K562 (cell line): ENCODE data around the gene PDE4A. TPM values are rescaled to one million over a fixed set of nuclear protein-coding genes. Genes with fewer than 3 reads are reported as not detected.

ENCODE experiments used
- FOXK1 ChIP-seq: sonication (generic); formaldehyde crosslinking; IDR thresholded peaks from 2 replicates; pipeline ENCODE4 v1.8.0; 2022; ENCODE audit warnings: missing genetic modification reagents, mild to moderate bottlenecking, borderline replicate concordance
- HIVEP1 ChIP-seq: fragments of 250-450 bp; sonication (Bioruptor Pico); IDR thresholded peaks from 2 replicates; pipeline ENCODE4 v1.4.0; 2020; ENCODE audit warnings: mild to moderate bottlenecking
- IRF2 ChIP-seq: sonication (generic); formaldehyde crosslinking; IDR thresholded peaks from 2 replicates; pipeline ENCODE4 v1.8.1; 2022; ENCODE audit warnings: mild to moderate bottlenecking, missing genetic modification reagents
- LARP7 ChIP-seq: fragments of 450-650 bp; IDR thresholded peaks from 2 replicates; pipeline ENCODE4 v1.6.1; 2016
- NFE2L1 ChIP-seq: fragments of 450-650 bp; IDR thresholded peaks from 2 replicates; pipeline ENCODE4 v1.6.1; 2016; ENCODE audit warnings: missing genetic modification characterization, low read depth, mild to moderate bottlenecking, missing compliant biosample characterization, moderate library complexity, borderline replicate concordance
- NFYB ChIP-seq: IDR thresholded peaks from 2 replicates; pipeline ENCODE4 v1.6.1; 2011; ENCODE audit warnings: mild to moderate bottlenecking, moderate library complexity; ENCODE audit not compliant: insufficient read length; ENCODE audit errors: extremely low read depth
- NONO ChIP-seq, 2 experiments: fragments of 200-400 bp in 1 of 2; fragments of 450-650 bp in 1 of 2; formaldehyde crosslinking in 1 of 2; IDR thresholded peaks; 2 replicates each; pipeline ENCODE4 v1.6.1; 2017; ENCODE audit warnings: low read depth in 2 of 2, mild to moderate bottlenecking in 2 of 2, moderate library complexity in 2 of 2, low read length in 1 of 2
- PURB ChIP-seq: sonication (generic); formaldehyde crosslinking; IDR thresholded peaks from 2 replicates; pipeline ENCODE4 v1.9.0; 2021; ENCODE audit warnings: low read depth, mild to moderate bottlenecking, missing genetic modification reagents
- RBM39 ChIP-seq: fragments of 200-400 bp; formaldehyde crosslinking; optimal IDR thresholded peaks from 2 replicates; pipeline ENCODE3; 2018; ENCODE audit warnings: low read depth, low read length
- TBL1XR1 ChIP-seq, 2 experiments: IDR thresholded peaks; 2 replicates each; pipeline ENCODE4 v1.6.1; 2012; ENCODE audit warnings: improper control_type of control experiment in 2 of 2, low read length in 2 of 2, mild to moderate bottlenecking in 1 of 2
- TCF7 ChIP-seq: sonication (generic); IDR thresholded peaks from 2 replicates; pipeline ENCODE4 v1.6.1; 2016; ENCODE audit warnings: antibody characterized with exemption, borderline replicate concordance
- ZC3H4 ChIP-seq: sonication (generic); formaldehyde crosslinking; IDR thresholded peaks from 2 replicates; pipeline ENCODE4 v1.9.0; 2021; ENCODE audit warnings: missing genetic modification reagents, borderline replicate concordance
- ZNF583 ChIP-seq: fragments of 250-450 bp; sonication (Bioruptor Pico); IDR thresholded peaks from 2 replicates; pipeline ENCODE4 v1.4.0; 2020
- ZNF696 ChIP-seq: fragments of 250-450 bp; sonication (Bioruptor Pico); conservative IDR thresholded peaks from 2 replicates; pipeline ENCODE4 v1.4.0; 2020; ENCODE audit warnings: mild to moderate bottlenecking, moderate library complexity
- polyA plus RNA-seq, 8 experiments: library from polyadenylated mRNA; depleted of rRNA in 4 of 8; stranded (reverse) in 5 of 8; unstranded in 3 of 8; fragments of >200 nt; fragmentation: Nextera tagmentation in 2 of 8; fragmentation: Illumina TruSeq in 1 of 8; extraction: Ambion mirVana in 2 of 8; extraction: Trizol in 1 of 8; gene quantifications; 2 replicates each; pipeline versions ENCODE4 v1.2.1 to v1.2.3, GENCODE V29; 2011 to 2014; ENCODE audit warnings: inconsistent platforms in 1 of 8, missing spikeins in 1 of 8
- total RNA-seq, 7 experiments: library from RNA; depleted of rRNA in 6 of 7; stranded (reverse); fragments of >200 nt in 6 of 7; fragmentation: Illumina TruSeq in 2 of 7; extraction: Trizol in 2 of 7; gene quantifications; 2 replicates each; pipeline versions ENCODE4 v1.2.1 to v1.2.3, GENCODE V29; 2011 to 2021; ENCODE audit warnings: low replicate concordance in 1 of 7
- TF ChIP-seq, protein P1 (sequence below): IDR thresholded peaks from 2 replicates; pipeline ENCODE4 v1.6.1; 2011; ENCODE audit not compliant: insufficient read length; ENCODE audit errors: extremely low read depth
- TF ChIP-seq, protein P2 (sequence below), 2 experiments: fragments of 450-650 bp; IDR thresholded peaks; 2 replicates each; pipeline ENCODE4 v1.6.1; 2018; ENCODE audit warnings: mild to moderate bottlenecking in 2 of 2, low read depth in 1 of 2; ENCODE audit not compliant: partially characterized antibody in 2 of 2
- TF ChIP-seq, protein P3 (sequence below): fragments of 450-650 bp; IDR thresholded peaks from 2 replicates; pipeline ENCODE4 v1.6.1; 2016; ENCODE audit warnings: borderline replicate concordance
- TF ChIP-seq, protein P4 (sequence below): sonication (generic); formaldehyde crosslinking; IDR thresholded peaks from 2 replicates; pipeline ENCODE4 v1.8.0; 2022; ENCODE audit warnings: missing genetic modification reagents, mild to moderate bottlenecking, moderate library complexity, borderline replicate concordance
- TF ChIP-seq, protein P5 (sequence below): IDR thresholded peaks from 2 replicates; pipeline ENCODE4 v1.6.1; 2016; ENCODE audit warnings: missing genetic modification characterization, missing compliant biosample characterization

The PDE4A gene
- total and polyA plus RNA-seq, 9 of the 15 experiments (the other 6 are each of a cell fraction or from before 2014, with no cell fraction given) = 0.66 to 26.9 (median 4.6) TPM

DNA sequence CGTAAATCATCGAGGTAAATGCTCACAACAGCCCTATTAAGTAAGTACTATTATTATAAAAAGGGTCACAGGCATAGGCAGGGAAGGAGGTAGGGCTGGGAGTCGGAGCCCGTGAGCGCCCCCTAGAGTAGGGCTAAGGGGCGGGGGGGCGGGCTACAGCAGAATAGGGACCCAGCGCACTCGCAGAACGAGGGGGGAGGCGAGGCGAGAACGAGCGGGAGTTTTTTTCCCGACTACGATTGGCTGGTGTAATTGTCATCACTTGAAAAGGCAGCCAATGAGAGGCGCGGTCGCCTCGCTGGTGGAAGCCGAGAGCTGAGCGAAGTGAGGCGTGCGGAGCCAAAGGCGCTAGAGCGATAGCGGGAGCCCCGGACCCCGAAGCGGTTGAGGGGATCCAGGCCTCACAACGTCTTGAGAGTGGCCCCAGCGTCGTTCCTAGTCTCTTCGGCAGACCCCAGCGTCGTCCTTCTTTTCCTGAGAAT, 58.6 kb downstream of the PDE4A start (continued):
- peak; percentile 62; the same call in 1 of the 2 replicates for TF ChIP-seq FOXK1 (CRISPR knock-in tag)
- TF ChIP-seq PURB (CRISPR knock-in tag) = no peak
- TF ChIP-seq ZNF583 = no peak
- TF ChIP-seq, protein P1, sequence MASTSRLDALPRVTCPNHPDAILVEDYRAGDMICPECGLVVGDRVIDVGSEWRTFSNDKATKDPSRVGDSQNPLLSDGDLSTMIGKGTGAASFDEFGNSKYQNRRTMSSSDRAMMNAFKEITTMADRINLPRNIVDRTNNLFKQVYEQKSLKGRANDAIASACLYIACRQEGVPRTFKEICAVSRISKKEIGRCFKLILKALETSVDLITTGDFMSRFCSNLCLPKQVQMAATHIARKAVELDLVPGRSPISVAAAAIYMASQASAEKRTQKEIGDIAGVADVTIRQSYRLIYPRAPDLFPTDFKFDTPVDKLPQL = no peak
- TF ChIP-seq, protein P2, sequence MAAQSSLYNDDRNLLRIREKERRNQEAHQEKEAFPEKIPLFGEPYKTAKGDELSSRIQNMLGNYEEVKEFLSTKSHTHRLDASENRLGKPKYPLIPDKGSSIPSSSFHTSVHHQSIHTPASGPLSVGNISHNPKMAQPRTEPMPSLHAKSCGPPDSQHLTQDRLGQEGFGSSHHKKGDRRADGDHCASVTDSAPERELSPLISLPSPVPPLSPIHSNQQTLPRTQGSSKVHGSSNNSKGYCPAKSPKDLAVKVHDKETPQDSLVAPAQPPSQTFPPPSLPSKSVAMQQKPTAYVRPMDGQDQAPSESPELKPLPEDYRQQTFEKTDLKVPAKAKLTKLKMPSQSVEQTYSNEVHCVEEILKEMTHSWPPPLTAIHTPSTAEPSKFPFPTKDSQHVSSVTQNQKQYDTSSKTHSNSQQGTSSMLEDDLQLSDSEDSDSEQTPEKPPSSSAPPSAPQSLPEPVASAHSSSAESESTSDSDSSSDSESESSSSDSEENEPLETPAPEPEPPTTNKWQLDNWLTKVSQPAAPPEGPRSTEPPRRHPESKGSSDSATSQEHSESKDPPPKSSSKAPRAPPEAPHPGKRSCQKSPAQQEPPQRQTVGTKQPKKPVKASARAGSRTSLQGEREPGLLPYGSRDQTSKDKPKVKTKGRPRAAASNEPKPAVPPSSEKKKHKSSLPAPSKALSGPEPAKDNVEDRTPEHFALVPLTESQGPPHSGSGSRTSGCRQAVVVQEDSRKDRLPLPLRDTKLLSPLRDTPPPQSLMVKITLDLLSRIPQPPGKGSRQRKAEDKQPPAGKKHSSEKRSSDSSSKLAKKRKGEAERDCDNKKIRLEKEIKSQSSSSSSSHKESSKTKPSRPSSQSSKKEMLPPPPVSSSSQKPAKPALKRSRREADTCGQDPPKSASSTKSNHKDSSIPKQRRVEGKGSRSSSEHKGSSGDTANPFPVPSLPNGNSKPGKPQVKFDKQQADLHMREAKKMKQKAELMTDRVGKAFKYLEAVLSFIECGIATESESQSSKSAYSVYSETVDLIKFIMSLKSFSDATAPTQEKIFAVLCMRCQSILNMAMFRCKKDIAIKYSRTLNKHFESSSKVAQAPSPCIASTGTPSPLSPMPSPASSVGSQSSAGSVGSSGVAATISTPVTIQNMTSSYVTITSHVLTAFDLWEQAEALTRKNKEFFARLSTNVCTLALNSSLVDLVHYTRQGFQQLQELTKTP (IDR thresholded peaks at IDR 0.05; ENCODE audit: low read depth in 1 of 2, partially characterized antibody in 2 of 2) = no peak
- no peak for TF ChIP-seq HIVEP1 (CRISPR knock-in tag)
- TF ChIP-seq NFE2L1 (tag) = no peak
- no peak for TF ChIP-seq TBL1XR1 (IDR thresholded peaks at IDR 0.05; ENCODE audit: low read length in 2 of 2)
- no peak for TF ChIP-seq ZC3H4 (CRISPR knock-in tag)
- TF ChIP-seq RBM39 = no peak
- TF ChIP-seq, protein P3, sequence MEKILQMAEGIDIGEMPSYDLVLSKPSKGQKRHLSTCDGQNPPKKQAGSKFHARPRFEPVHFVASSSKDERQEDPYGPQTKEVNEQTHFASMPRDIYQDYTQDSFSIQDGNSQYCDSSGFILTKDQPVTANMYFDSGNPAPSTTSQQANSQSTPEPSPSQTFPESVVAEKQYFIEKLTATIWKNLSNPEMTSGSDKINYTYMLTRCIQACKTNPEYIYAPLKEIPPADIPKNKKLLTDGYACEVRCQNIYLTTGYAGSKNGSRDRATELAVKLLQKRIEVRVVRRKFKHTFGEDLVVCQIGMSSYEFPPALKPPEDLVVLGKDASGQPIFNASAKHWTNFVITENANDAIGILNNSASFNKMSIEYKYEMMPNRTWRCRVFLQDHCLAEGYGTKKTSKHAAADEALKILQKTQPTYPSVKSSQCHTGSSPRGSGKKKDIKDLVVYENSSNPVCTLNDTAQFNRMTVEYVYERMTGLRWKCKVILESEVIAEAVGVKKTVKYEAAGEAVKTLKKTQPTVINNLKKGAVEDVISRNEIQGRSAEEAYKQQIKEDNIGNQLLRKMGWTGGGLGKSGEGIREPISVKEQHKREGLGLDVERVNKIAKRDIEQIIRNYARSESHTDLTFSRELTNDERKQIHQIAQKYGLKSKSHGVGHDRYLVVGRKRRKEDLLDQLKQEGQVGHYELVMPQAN = no peak
- no peak for TF ChIP-seq NONO (IDR thresholded peaks at IDR 0.05; ENCODE audit: low read depth in 2 of 2, low read length in 1 of 2)
- TF ChIP-seq TCF7 = no peak
- TF ChIP-seq, protein P4, sequence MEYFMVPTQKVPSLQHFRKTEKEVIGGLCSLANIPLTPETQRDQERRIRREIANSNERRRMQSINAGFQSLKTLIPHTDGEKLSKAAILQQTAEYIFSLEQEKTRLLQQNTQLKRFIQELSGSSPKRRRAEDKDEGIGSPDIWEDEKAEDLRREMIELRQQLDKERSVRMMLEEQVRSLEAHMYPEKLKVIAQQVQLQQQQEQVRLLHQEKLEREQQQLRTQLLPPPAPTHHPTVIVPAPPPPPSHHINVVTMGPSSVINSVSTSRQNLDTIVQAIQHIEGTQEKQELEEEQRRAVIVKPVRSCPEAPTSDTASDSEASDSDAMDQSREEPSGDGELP = peak; percentile 55; the same call in 1 of the 2 replicates
- no peak for TF ChIP-seq LARP7
- TF ChIP-seq IRF2 = no peak
- TF ChIP-seq ZNF696 = no peak
- TF ChIP-seq, protein P5, sequence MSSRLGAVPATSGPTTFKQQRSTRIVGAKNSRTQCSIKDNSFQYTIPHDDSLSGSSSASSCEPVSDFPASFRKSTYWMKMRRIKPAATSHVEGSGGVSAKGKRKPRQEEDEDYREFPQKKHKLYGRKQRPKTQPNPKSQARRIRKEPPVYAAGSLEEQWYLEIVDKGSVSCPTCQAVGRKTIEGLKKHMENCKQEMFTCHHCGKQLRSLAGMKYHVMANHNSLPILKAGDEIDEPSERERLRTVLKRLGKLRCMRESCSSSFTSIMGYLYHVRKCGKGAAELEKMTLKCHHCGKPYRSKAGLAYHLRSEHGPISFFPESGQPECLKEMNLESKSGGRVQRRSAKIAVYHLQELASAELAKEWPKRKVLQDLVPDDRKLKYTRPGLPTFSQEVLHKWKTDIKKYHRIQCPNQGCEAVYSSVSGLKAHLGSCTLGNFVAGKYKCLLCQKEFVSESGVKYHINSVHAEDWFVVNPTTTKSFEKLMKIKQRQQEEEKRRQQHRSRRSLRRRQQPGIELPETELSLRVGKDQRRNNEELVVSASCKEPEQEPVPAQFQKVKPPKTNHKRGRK (tag) = no peak
- peak; percentile 66 for TF ChIP-seq NFYB
